Cardiac muscle cell (in vitro differentiated cells and primary cell): Measurements from ENCODE around the gene WDR72. TPM values are rescaled to one million over a fixed set of nuclear protein-coding genes. Genes with fewer than 3 reads are reported as not detected.

ENCODE experiments used
- DNase-seq, 2 donors: peaks; one replicate each; pipeline versions ENCODE4 v3.0.0 to v3.0.0-alpha.2; 2010 to 2017; ENCODE audit warnings: low read depth in 1 of 2, low spot score in 1 of 2
- H3K27ac ChIP-seq: fragments of 200-600 bp; sonication (generic); 2 replicates; pipeline ENCODE4 v1.5.1; 2016
- H3K27me3 ChIP-seq: fragments of 200-600 bp; sonication (generic); 2 replicates; pipeline ENCODE4 v1.6.0; 2016; ENCODE audit warnings: control low read depth
- H3K36me3 ChIP-seq: fragments of 200-600 bp; sonication (generic); 2 replicates; pipeline ENCODE4 v1.5.1; 2016; ENCODE audit warnings: control low read depth
- H3K4me1 ChIP-seq: fragments of 200-600 bp; sonication (generic); 2 replicates; pipeline ENCODE4 v1.8.1; 2017; ENCODE audit warnings: low read depth, mild to moderate bottlenecking, mixed run types
- H3K4me3 ChIP-seq: fragments of 200-600 bp; sonication (generic); 2 replicates; pipeline ENCODE4 v1.5.1; 2016; ENCODE audit warnings: mild to moderate bottlenecking
- H3K9me3 ChIP-seq: fragments of 200-600 bp; sonication (generic); 2 replicates; pipeline ENCODE4 v1.5.1; 2017; ENCODE audit warnings: low read depth, mild to moderate bottlenecking, control low read depth
- CTCF ChIP-seq: IDR thresholded peaks from 2 replicates; pipeline ENCODE4 v1.5.1; 2012; ENCODE audit warnings: low read depth, mild to moderate bottlenecking, low read length
- polyA plus RNA-seq: library from polyadenylated mRNA; unstranded; fragments of >200 nt; fragmentation: Nextera tagmentation; extraction: Ambion mirVana; gene quantifications from 2 replicates; pipeline ENCODE4 v1.2.1, GENCODE V29; 2016
- total RNA-seq: library from RNA; depleted of rRNA; stranded (reverse); fragments of >200 nt; gene quantifications from 2 replicates; pipeline ENCODE4 v1.2.3, GENCODE V29; 2016

WDR72 gene
- total and polyA plus RNA-seq, 2 experiments from 2014 or later = 4.5 to 8.9 TPM

DNA sequence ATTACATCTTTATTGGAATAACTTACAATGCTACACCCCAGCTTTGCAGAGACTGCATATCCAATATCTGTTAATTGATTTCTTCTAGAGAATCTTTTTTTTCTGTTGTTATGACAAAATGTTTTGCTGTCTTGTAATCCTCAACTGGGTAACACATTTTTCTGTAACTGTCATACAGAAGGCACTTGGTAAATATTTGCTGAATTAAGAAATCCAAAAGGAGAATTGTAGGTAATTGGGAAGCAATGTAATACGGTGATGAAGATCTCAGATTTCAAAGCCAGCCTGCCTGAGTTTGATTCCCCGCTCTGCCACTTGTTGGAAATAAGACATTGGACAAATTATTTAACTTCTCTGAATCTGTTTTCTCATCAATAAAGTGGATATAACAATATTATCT is 169.1 kb downstream of the WDR72 start:
- Histone ChIP-seq H3K27me3 (no peaks in the 10 kb centered on the region), H3K36me3 (no peaks in the 10 kb centered on the region), H3K27ac (no peak overlapping the region), H3K4me3 (no peak overlapping the region), H3K9me3 (no peaks in the 10 kb centered on the region), H3K4me1 (no peaks in the 10 kb centered on the region)
- no peak for TF ChIP-seq CTCF
- DNase-seq = no peak

DNA sequence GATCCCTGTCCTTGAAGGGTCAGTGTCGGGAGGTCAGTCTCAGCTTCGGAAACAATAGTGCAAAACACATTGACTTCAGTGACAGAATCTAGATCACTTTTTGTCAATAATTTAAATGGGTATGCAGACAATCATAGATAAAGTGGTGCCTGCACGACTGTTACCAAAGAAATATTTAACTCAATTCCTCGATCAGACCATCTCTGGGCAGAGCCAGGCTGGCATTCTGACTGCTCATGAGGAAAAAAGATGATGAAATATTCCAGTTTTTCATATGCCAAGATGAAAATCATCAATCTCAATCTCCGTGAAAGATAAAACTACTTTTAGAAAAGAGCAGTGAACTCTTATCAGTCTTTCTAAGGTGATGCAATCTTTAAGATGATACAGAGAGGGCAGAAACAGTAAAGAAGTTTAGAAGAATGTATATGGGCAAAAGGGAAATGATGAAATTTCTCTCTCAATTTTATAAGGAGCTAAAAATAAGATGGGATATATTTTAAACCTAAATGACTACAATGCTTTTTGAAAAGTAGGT is 169.9 kb downstream of the WDR72 start:
- DNase-seq = no peak
- Histone ChIP-seq H3K4me1 (no peaks in the 10 kb centered on the region), H3K27me3 (no peaks in the 10 kb centered on the region), H3K9me3 (no peaks in the 10 kb centered on the region), H3K4me3 (no peak overlapping the region), H3K27ac (no peak overlapping the region), H3K36me3 (no peaks in the 10 kb centered on the region)
- no peak for TF ChIP-seq CTCF

- Histone ChIP-seq H3K4me1 (no peaks in the 10 kb centered on the region), H3K4me3 (no peak overlapping the region), H3K36me3 (no peaks in the 10 kb centered on the region), H3K9me3 (no peaks in the 10 kb centered on the region), H3K27ac (no peak overlapping the region), H3K27me3 (no peaks in the 10 kb centered on the region)
- no peak for TF ChIP-seq CTCF
- DNase-seq = no peak
These were observed 170.7 kb downstream of the WDR72 start for GRCh38 chr15:53588773-53589172.

DNA sequence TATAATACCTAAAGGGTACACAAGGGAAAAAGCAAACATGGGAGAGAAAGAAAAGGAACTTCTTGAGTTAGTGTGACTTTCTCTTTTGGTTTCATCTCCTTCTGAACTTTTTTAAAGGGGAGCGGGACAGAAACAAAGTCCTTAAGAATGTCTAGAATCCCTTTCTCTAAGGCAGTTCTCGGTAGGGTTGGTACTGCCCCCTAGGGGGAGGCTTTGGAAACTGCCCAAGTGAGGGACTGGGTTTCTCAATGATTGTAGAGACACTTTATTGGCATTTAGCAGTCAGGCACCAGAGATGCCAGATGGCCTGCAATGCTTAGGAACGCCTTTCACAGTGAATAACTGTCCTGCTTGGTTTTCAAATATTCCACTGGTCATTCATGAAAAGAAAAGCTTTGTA is 172.7 kb downstream of the WDR72 start:
- no peaks in the 10 kb centered on the region for H3K27me3 ChIP-seq
- H3K36me3 ChIP-seq = no peaks in the 10 kb centered on the region
- H3K4me3 ChIP-seq = no peak overlapping the region
- no peaks in the 10 kb centered on the region for H3K9me3 ChIP-seq
- DNase-seq = peak in 1 of 2 donors; percentile 60
- TF ChIP-seq CTCF = no peak
- no peak overlapping the region for H3K27ac ChIP-seq
- H3K4me1 ChIP-seq = no peaks in the 10 kb centered on the region

DNA sequence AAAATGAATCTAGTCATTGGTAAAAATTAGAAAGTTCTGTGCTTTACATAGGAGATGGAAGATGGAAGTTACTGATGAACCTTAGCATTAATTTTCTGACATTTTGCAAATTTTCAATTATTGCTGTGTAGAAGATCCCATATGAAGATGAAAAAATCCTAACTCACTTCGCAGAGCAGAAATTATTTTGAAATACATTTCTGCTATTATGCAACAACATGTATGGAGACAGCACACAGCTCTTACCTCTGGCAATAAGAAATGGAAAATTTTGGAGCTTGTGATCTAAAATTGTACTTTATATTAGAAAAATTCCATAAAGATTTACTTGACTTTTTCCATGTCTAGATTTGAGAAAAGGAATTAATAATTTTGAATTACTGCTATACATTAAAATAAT is 177.9 kb downstream of the WDR72 start:
- Histone ChIP-seq H3K4me3 (no peak overlapping the region), H3K27me3 (no peaks in the 10 kb centered on the region), H3K9me3 (no peaks in the 10 kb centered on the region), H3K4me1 (no peaks in the 10 kb centered on the region), H3K36me3 (no peaks in the 10 kb centered on the region), H3K27ac (no peak overlapping the region)
- no peak for DNase-seq
- no peak for TF ChIP-seq CTCF

DNA sequence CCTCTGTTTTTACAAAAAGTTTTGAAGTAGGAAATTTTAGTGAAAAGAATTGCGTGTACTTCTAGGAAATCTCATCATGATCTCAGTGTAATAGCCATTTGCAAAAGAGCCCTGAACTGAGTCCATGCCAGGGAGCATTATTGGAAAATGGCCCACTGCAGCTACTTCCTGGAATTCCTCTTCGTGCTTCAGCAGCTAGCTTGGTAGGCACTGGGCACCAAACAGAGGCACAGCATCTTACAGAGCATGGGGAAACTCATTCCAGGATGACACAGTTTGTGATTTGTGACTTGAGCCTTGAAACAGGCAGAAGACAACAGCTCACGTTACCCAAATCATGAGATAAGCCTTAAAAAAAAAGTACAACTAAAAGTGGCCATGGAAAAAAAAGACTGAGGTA is 179.1 kb downstream of the WDR72 start:
- no peaks in the 10 kb centered on the region for H3K36me3 ChIP-seq

More for the DNA sequence above, 179.1 kb downstream of the WDR72 start:
- DNase-seq = no peak
- H3K27me3 ChIP-seq = no peaks in the 10 kb centered on the region
- no peak overlapping the region for H3K27ac ChIP-seq
- no peaks in the 10 kb centered on the region for H3K4me1 ChIP-seq
- H3K4me3 ChIP-seq = no peak overlapping the region
- no peaks in the 10 kb centered on the region for H3K9me3 ChIP-seq
- no peak for TF ChIP-seq CTCF
